Gastroesophageal sphincter (tissue), 4 donors: ENCODE data around the gene PMVK. TPM values are rescaled to one million over a fixed set of nuclear protein-coding genes. Genes with fewer than 3 reads are reported as not detected.

Source experiments
- ATAC-seq: fragments of 150-250 bp; one replicate; pipeline ENCODE4 v1.9.1; 2016; ENCODE audit warnings: mild to moderate bottlenecking, moderate library complexity
- H3K27ac ChIP-seq, 4 donors: fragments of 200-600 bp; sonication (generic) in 3 of 4; 1 replicate in 3 of 4; 2 replicates in 1 of 4; pipeline ENCODE4 v1.5.1; 2016 to 2019
- H3K27me3 ChIP-seq: fragments of 200-600 bp; sonication (generic); one replicate; pipeline ENCODE4 v1.5.1; 2019
- H3K36me3 ChIP-seq, 2 donors: fragments of 200-600 bp; sonication (generic); one replicate each; pipeline ENCODE4 v1.5.1; 2019; ENCODE audit warnings: control low read depth in 1 of 2
- H3K4me1 ChIP-seq, 3 donors: fragments of 200-600 bp; sonication (generic); 1 replicate in 2 of 3; 2 replicates in 1 of 3; pipeline ENCODE4 v1.5.1; 2016 to 2019; ENCODE audit warnings: control low read depth in 2 of 3
- H3K4me3 ChIP-seq, 2 donors: fragments of 200-600 bp; sonication (generic); one replicate each; pipeline ENCODE4 v1.5.1; 2019; ENCODE audit warnings: mild to moderate bottlenecking in 1 of 2, moderate library complexity in 1 of 2
- H3K9me3 ChIP-seq, 3 donors: fragments of 200-600 bp; sonication (generic); one replicate each; pipeline ENCODE4 v1.5.1; 2017 to 2019; ENCODE audit warnings: control low read depth in 2 of 3
- EP300 ChIP-seq: sonication (generic); formaldehyde crosslinking; IDR thresholded peaks from one replicate; pipeline ENCODE4 v1.6.1; 2017; ENCODE audit warnings: antibody characterized with exemption, mild to moderate bottlenecking
- POLR2A ChIP-seq, 2 donors: fragments of 450-650 bp; IDR thresholded peaks; one replicate each; pipeline ENCODE4 v1.6.1; 2017; ENCODE audit warnings: antibody characterized with exemption in 2 of 2, mild to moderate bottlenecking in 2 of 2, moderate library complexity in 1 of 2
- POLR2AphosphoS5 ChIP-seq: sonication (generic); formaldehyde crosslinking; IDR thresholded peaks from one replicate; pipeline ENCODE4 v1.6.1; 2017; ENCODE audit warnings: antibody characterized with exemption
- WGBS, 2 donors: methylation state at CpG; one replicate each; pipeline ENCODE4 v1.1.5; 2018; ENCODE audit warnings: low coverage in 1 of 2; 5-methylcytosine and 5-hydroxymethylcytosine counted together
- total RNA-seq, 4 donors: library from RNA; depleted of rRNA; stranded (reverse); fragments of >200 nt; gene quantifications; one replicate each; pipeline ENCODE4 v1.1.0, GENCODE V29; 2016
- TF ChIP-seq, protein P1 (sequence below), 4 experiments: fragments of 200-600 bp in 2 of 4; fragments of 450-650 bp in 2 of 4; sonication (generic) in 1 of 4; IDR thresholded peaks; one replicate each; pipeline ENCODE4 v1.5.1; 2017 to 2019; ENCODE audit warnings: antibody characterized with exemption in 4 of 4, mild to moderate bottlenecking in 2 of 4, moderate library complexity in 2 of 4

PMVK gene
- 10 to 100 TPM; 15.8 to 21.3 (median 18.2) TPM for total RNA-seq

GRCh38 chr1:154936555-154937084 is at the start of gene PMVK:
PMVK (minus strand) TSS chr1:154936719; CDS start chr1:154936685, 34 bp downstream.
- WGBS, 2 donors, result no CpG with 5 or more reads among the region's 45 CpGs
- H3K4me1 ChIP-seq, result peaks cover 3 to 44% (median 15%) of the 10 kb centered on the region in 3 donors

DNA sequence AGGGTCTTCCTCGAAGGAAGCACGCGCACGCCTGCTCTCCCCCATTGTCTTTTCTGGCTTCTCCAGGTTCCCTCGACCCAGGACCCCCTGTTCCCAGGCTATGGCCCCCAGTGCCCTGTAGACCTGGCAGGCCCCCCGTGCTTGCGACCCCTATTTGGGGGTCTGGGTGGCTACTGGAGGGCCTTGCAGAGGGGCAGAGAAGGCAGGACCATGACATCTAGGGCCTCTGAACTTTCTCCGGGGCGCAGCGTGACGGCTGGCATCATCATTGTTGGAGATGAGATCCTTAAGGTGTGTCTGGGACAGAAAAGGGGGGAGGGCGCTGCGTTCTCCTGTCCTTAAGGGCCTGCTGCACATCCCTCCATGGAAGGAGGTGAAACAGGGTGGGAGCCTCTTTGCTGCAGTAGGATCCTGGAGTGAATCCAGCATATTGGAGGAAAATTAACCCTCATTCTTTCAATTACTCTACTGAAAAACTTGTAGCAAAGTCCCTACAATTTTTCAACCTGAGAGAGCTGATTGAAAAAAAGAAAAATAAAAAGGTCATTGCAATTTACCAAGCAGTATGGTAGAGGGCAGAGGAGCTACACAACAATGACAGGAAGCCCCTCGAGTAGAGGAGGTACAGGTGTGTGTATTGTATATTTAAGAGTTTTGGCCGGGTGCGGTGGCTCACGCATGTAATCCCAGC is 47.4 kb upstream of the PMVK start:
- no peaks in the 10 kb centered on the region for H3K9me3 ChIP-seq
- H3K4me1 ChIP-seq, result peaks cover 0 to 42% (median 11%) of the 10 kb centered on the region in 3 donors
- WGBS, 2 donors, result 14% methylated on average over 7 to 10 of the region's 17 CpGs
- H3K27me3 ChIP-seq, result no peaks in the 10 kb centered on the region
- peaks cover 0 to 43% of the 10 kb centered on the region in 2 donors for H3K36me3 ChIP-seq
- H3K4me3 ChIP-seq, result peak overlapping the region; percentile 73 to 99
- no peak for ATAC-seq
- peak overlapping the region; percentile 79 to 82 (median 80) for H3K27ac ChIP-seq
- TF ChIP-seq, protein P1, sequence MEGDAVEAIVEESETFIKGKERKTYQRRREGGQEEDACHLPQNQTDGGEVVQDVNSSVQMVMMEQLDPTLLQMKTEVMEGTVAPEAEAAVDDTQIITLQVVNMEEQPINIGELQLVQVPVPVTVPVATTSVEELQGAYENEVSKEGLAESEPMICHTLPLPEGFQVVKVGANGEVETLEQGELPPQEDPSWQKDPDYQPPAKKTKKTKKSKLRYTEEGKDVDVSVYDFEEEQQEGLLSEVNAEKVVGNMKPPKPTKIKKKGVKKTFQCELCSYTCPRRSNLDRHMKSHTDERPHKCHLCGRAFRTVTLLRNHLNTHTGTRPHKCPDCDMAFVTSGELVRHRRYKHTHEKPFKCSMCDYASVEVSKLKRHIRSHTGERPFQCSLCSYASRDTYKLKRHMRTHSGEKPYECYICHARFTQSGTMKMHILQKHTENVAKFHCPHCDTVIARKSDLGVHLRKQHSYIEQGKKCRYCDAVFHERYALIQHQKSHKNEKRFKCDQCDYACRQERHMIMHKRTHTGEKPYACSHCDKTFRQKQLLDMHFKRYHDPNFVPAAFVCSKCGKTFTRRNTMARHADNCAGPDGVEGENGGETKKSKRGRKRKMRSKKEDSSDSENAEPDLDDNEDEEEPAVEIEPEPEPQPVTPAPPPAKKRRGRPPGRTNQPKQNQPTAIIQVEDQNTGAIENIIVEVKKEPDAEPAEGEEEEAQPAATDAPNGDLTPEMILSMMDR (IDR thresholded peaks at IDR 0.05), result no peak
- TF ChIP-seq EP300 (no peak), POLR2AphosphoS5 (no peak), POLR2A (IDR thresholded peaks at IDR 0.05) (no peak)

More at GRCh38 chr1:154936555-154937084, at the start of gene PMVK:
- Histone ChIP-seq H3K4me3 (peak within 1 kb of the TSS; percentile 66 to 72), H3K27ac (peak within 1 kb of the TSS; percentile 91 to 99 (median 97)), H3K9me3 (no peaks in the 10 kb centered on the region), H3K36me3 (peaks cover 0 to 9% of the 10 kb centered on the region in 2 donors), H3K27me3 (no peaks in the 10 kb centered on the region)
- peak; percentile 95 for ATAC-seq
- TF ChIP-seq POLR2A (IDR thresholded peaks at IDR 0.05) (peak; percentile 55 to 62), POLR2AphosphoS5 (peak; percentile 72), EP300 (no peak)
- TF ChIP-seq, protein P1 (IDR thresholded peaks at IDR 0.05), result peak in 3 of 4 experiments; percentile 41 to 66 (median 42)

DNA sequence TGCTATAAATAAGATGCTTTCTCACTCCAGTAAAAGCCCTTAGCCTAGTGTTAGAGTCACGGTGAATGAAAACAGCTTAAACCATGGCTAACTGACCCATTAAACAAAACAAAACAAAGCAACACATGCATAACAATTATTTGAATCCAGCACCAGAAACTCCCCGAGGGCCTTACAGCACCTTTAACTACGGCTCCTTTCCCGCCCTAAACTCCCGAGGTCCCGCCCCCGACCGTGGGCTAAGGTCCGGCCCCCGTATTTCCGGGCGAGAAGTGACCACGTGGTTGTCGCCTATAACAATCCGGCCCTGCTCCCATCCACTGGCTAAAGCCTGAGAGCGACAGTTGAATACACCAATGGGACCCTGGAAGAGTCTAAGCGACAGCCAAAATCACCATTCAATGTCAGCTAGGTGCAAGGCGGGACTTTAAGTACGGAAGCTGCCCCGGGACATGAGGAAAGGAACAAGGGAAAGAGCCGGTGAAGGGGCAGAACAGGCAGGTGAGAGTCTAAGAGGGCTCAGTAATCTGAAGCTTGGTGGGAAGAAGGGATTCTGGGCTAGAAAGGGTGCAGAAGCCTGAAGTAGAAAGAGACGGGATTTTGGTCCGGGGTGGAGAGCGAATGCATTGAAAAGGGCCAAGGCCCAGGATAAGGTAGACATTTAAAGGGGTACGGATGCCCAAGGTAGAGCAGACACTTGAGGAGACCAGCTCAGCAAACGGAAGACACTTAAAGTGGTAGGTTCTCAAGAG is 46.6 kb upstream of the PMVK start, which contains the start of gene FLAD1:
Gene FLAD1 (plus strand): TSS at position 448 of the 752 bp plus-strand sequence. CDS start 351 bp downstream, outside the sequence.
- H3K4me3 ChIP-seq, result peak within 1 kb of the TSS; percentile 73 to 99
- H3K4me1 ChIP-seq, result peaks cover 0 to 34% (median 11%) of the 10 kb centered on the region in 3 donors
- H3K36me3 ChIP-seq, result peaks cover 0 to 35% of the 10 kb centered on the region in 2 donors
- H3K27me3 ChIP-seq, result no peaks in the 10 kb centered on the region
- no peaks in the 10 kb centered on the region for H3K9me3 ChIP-seq
- no peak for TF ChIP-seq POLR2A (IDR thresholded peaks at IDR 0.05)
- TF ChIP-seq EP300, result no peak
- TF ChIP-seq, protein P1 (IDR thresholded peaks at IDR 0.05), result no peak
- TF ChIP-seq POLR2AphosphoS5, result peak; percentile 78
- WGBS, 2 donors, result 0% methylated on average over 12 to 24 of the region's 26 CpGs
- peak; percentile 100 for ATAC-seq
- H3K27ac ChIP-seq, result peak within 1 kb of the TSS; percentile 79 to 82 (median 80)

GRCh38 chr1:154982341-154982740 is 45.8 kb upstream of the PMVK start:
- peak overlapping the region; percentile 24 to 73 for H3K4me3 ChIP-seq
- peak overlapping the region in 2 of 4 donors; percentile 55 to 79 for H3K27ac ChIP-seq
- TF ChIP-seq POLR2A (IDR thresholded peaks at IDR 0.05) (no peak), EP300 (no peak), POLR2AphosphoS5 (no peak)
- TF ChIP-seq, protein P1 (IDR thresholded peaks at IDR 0.05), result no peak
- no peaks in the 10 kb centered on the region for H3K9me3 ChIP-seq
- peaks cover 0 to 32% (median 11%) of the 10 kb centered on the region in 3 donors for H3K4me1 ChIP-seq
- peaks cover 0 to 28% of the 10 kb centered on the region in 2 donors for H3K36me3 ChIP-seq
- 33 to 54% methylated on average over 3 to 4 of the region's 6 CpGs for WGBS, 2 donors
- H3K27me3 ChIP-seq, result no peaks in the 10 kb centered on the region
- ATAC-seq, result no peak
